K562 (cell line): Measurements from ENCODE around the gene HRH1. TPM values are rescaled to one million over a fixed set of nuclear protein-coding genes. Genes with fewer than 3 reads are reported as not detected.

Experiments used
- CC2D1A ChIP-seq: fragments of 450-650 bp; IDR thresholded peaks from 2 replicates; pipeline ENCODE4 v1.6.1; 2017; ENCODE audit warnings: mild to moderate bottlenecking
- CEBPZ ChIP-seq: fragments of 150-350 bp; IDR thresholded peaks from 2 replicates; pipeline ENCODE4 v1.6.1; 2014; ENCODE audit warnings: low read depth, mild to moderate bottlenecking, low read length, borderline replicate concordance
- CREB3L1 ChIP-seq: fragments of 450-650 bp; IDR thresholded peaks from 2 replicates; pipeline ENCODE4 v1.6.1; 2014; ENCODE audit warnings: low read depth, mild to moderate bottlenecking, moderate library complexity, borderline replicate concordance
- CTBP1 ChIP-seq: fragments of 450-650 bp; IDR thresholded peaks from 2 replicates; pipeline ENCODE4 v1.6.1; 2016; ENCODE audit warnings: borderline replicate concordance
- EGR1 ChIP-seq: fragments of 450-650 bp; conservative IDR thresholded peaks from 2 replicates; pipeline ENCODE4 v1.6.1; 2017; ENCODE audit warnings: mild to moderate bottlenecking
- ERF ChIP-seq: fragments of 450-650 bp; formaldehyde crosslinking; IDR thresholded peaks from 2 replicates; pipeline ENCODE4 v1.4.0; 2020; ENCODE audit warnings: mild to moderate bottlenecking, mixed read lengths
- FOXK1 ChIP-seq: sonication (generic); formaldehyde crosslinking; IDR thresholded peaks from 2 replicates; pipeline ENCODE4 v1.8.0; 2022; ENCODE audit warnings: missing genetic modification reagents, mild to moderate bottlenecking, borderline replicate concordance
- L3MBTL2 ChIP-seq: fragments of 450-650 bp; IDR thresholded peaks from 2 replicates; pipeline ENCODE4 v1.6.1; 2016; ENCODE audit warnings: mild to moderate bottlenecking, moderate library complexity
- MAFF ChIP-seq: IDR thresholded peaks from 2 replicates; pipeline ENCODE4 v1.6.1; 2012; ENCODE audit warnings: low read length, improper control_type of control experiment
- MCM7 ChIP-seq, 2 experiments: fragments of 450-650 bp; IDR thresholded peaks; 2 replicates each; pipeline ENCODE4 v1.6.1; 2016 to 2018
- MTA1 ChIP-seq: fragments of 450-650 bp; IDR thresholded peaks from 2 replicates; pipeline ENCODE4 v1.6.1; 2017; ENCODE audit warnings: borderline replicate concordance
- SETDB1 ChIP-seq: IDR thresholded peaks from one replicate; pipeline ENCODE4 v1.6.1; 2012; ENCODE audit warnings: low read length, control low read depth, inconsistent platforms
- TAL1 ChIP-seq: fragments of 450-650 bp; IDR thresholded peaks from 2 replicates; pipeline ENCODE4 v1.6.1; 2016; ENCODE audit warnings: mild to moderate bottlenecking
- TEAD1 ChIP-seq, 2 experiments: fragments of 450-650 bp in 1 of 2; sonication (generic) in 1 of 2; formaldehyde crosslinking; IDR thresholded peaks; 2 replicates each; pipeline versions ENCODE4 v1.4.0 to v1.8.0; 2020 to 2022; ENCODE audit warnings: mild to moderate bottlenecking in 2 of 2, missing genetic modification reagents in 1 of 2
- ZKSCAN1 ChIP-seq: fragments of 150-350 bp; IDR thresholded peaks from 2 replicates; pipeline ENCODE4 v1.6.1; 2016; ENCODE audit warnings: low read depth, low read length
- ZNF232 ChIP-seq: sonication (generic); formaldehyde crosslinking; IDR thresholded peaks from 2 replicates; pipeline ENCODE4 v1.8.0; 2022; ENCODE audit warnings: mild to moderate bottlenecking, missing genetic modification reagents
- ZNF263 ChIP-seq: sonication (generic); formaldehyde crosslinking; IDR thresholded peaks from 2 replicates; pipeline ENCODE4 v1.8.0; 2022; ENCODE audit warnings: mild to moderate bottlenecking, missing genetic modification reagents, borderline replicate concordance
- ZNF444 ChIP-seq: fragments of 250-450 bp; sonication (Bioruptor Pico); IDR thresholded peaks from 2 replicates; pipeline ENCODE4 v1.4.0; 2020; ENCODE audit warnings: mild to moderate bottlenecking, moderate library complexity
- ZNF75A ChIP-seq: fragments of 450-650 bp; formaldehyde crosslinking; IDR thresholded peaks from 2 replicates; pipeline ENCODE4 v1.4.0; 2020; ENCODE audit warnings: mild to moderate bottlenecking
- polyA plus RNA-seq, 8 experiments: library from polyadenylated mRNA; depleted of rRNA in 4 of 8; stranded (reverse) in 5 of 8; unstranded in 3 of 8; fragments of >200 nt; fragmentation: Nextera tagmentation in 2 of 8; fragmentation: Illumina TruSeq in 1 of 8; extraction: Ambion mirVana in 2 of 8; extraction: Trizol in 1 of 8; gene quantifications; 2 replicates each; pipeline versions ENCODE4 v1.2.1 to v1.2.3, GENCODE V29; 2011 to 2014; ENCODE audit warnings: inconsistent platforms in 1 of 8, missing spikeins in 1 of 8
- total RNA-seq, 7 experiments: library from RNA; depleted of rRNA in 6 of 7; stranded (reverse); fragments of >200 nt in 6 of 7; fragmentation: Illumina TruSeq in 2 of 7; extraction: Trizol in 2 of 7; gene quantifications; 2 replicates each; pipeline versions ENCODE4 v1.2.1 to v1.2.3, GENCODE V29; 2011 to 2021; ENCODE audit warnings: low replicate concordance in 1 of 7
- TF ChIP-seq, protein P1 (sequence below): fragments of 250-450 bp; sonication (Bioruptor Pico); IDR thresholded peaks from 2 replicates; pipeline ENCODE4 v1.4.0; 2020
- TF ChIP-seq, protein P2 (sequence below): fragments of 450-650 bp; IDR thresholded peaks from 2 replicates; pipeline ENCODE4 v1.6.1; 2016; ENCODE audit warnings: borderline replicate concordance

Gene HRH1
- total and polyA plus RNA-seq, 9 of the 15 experiments (the other 6 are each of a cell fraction or from before 2014, with no cell fraction given) = 0.03 to 0.15 (median 0.06) TPM; not detected in 1

DNA sequence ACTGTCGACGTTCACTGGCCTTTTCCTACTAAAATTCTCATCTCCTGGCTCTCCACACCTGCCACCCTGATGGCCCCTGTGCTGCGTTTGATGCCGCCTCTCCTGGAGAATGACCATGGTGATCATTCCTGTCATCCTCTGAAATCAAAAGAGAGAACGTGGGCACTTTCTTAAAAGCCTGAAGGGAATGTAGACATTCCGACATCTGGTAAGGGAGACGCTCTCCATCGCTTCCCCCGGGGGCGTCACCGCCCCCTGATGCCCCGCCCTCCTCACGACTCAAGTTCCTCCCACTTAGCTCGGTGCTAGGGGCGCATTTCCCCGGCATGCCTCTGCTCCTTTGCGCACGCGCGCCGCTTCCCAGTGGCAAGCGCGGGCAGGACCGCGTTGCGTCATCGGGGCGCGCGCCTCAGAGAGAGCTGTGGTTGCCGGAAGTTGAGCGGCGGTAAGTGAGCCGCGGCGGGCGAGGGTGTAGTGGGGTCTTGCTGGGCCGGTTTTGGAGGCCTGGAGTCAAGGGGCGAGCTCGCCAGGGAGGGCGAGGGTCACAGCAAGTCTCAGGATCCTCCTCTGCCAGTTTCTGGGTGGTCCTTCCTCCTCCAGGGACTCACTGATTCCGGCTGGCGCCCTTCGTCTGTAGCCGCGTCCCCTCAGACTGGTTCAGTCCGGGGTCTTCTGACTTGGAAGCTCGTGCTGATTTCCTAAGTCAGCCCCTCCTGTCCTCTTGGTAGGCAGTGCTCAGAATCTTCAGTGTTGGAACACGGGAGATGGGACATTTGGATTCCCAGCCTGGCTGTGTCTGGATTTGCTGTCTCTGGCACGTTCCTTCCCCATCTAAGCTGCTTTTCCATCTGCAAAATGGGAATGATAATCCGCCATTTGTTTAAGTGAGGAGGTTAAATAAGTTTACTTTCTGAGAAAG lies 118.0 kb downstream of the HRH1 start, which contains the start of gene ATG7 (continued):
- TF ChIP-seq, protein P1, sequence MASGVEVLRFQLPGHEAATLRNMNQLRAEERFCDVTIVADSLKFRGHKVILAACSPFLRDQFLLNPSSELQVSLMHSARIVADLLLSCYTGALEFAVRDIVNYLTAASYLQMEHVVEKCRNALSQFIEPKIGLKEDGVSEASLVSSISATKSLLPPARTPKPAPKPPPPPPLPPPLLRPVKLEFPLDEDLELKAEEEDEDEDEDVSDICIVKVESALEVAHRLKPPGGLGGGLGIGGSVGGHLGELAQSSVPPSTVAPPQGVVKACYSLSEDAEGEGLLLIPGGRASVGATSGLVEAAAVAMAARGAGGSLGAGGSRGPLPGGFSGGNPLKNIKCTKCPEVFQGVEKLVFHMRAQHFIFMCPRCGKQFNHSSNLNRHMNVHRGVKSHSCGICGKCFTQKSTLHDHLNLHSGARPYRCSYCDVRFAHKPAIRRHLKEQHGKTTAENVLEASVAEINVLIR (CRISPR knock-in tag) = peak; percentile 96
- no peak for TF ChIP-seq CC2D1A
- no peak for TF ChIP-seq ZNF444
- TF ChIP-seq SETDB1 = peak; percentile 80
- peak; percentile 45 for TF ChIP-seq L3MBTL2
- TF ChIP-seq MCM7 (IDR thresholded peaks at IDR 0.05) = no peak
- TF ChIP-seq EGR1 = peak; percentile 74
- TF ChIP-seq ZNF263 (CRISPR knock-in tag) = no peak; the same call in 1 of the 2 replicates
- TF ChIP-seq CREB3L1 = peak; percentile 55; the same call in 1 of the 2 replicates
- no peak for TF ChIP-seq MAFF
- 0 out of 2 replicates have a peak, but pooled peaks have one; percentile 38 for TF ChIP-seq ZNF75A (CRISPR knock-in tag)
- TF ChIP-seq, protein P2, sequence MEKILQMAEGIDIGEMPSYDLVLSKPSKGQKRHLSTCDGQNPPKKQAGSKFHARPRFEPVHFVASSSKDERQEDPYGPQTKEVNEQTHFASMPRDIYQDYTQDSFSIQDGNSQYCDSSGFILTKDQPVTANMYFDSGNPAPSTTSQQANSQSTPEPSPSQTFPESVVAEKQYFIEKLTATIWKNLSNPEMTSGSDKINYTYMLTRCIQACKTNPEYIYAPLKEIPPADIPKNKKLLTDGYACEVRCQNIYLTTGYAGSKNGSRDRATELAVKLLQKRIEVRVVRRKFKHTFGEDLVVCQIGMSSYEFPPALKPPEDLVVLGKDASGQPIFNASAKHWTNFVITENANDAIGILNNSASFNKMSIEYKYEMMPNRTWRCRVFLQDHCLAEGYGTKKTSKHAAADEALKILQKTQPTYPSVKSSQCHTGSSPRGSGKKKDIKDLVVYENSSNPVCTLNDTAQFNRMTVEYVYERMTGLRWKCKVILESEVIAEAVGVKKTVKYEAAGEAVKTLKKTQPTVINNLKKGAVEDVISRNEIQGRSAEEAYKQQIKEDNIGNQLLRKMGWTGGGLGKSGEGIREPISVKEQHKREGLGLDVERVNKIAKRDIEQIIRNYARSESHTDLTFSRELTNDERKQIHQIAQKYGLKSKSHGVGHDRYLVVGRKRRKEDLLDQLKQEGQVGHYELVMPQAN = peak; percentile 94
- TF ChIP-seq FOXK1 (CRISPR knock-in tag) = peak; percentile 44; the same call in 1 of the 2 replicates
- no peak for TF ChIP-seq ZNF232 (CRISPR knock-in tag)
- TF ChIP-seq MTA1 = peak; percentile 98
- TF ChIP-seq ZKSCAN1 = 0 out of 2 replicates have a peak, but pooled peaks have one; percentile 44
- TF ChIP-seq ERF (CRISPR knock-in tag) = 0 out of 2 replicates have a peak, but pooled peaks have one; percentile 71
- no peak for TF ChIP-seq CEBPZ
- TF ChIP-seq CTBP1 = peak; percentile 77
- TF ChIP-seq TAL1 = no peak
- TF ChIP-seq TEAD1 (CRISPR knock-in tag; IDR thresholded peaks at IDR 0.05) = peak; percentile 49 to 87; a peak in 2 of 4 replicates
